Keratinocyte (primary cell): ENCODE measurements around the gene ZNF563.

Experiments used
- EZH2 ChIP-seq: IDR thresholded peaks from one replicate; pipeline ENCODE4 v1.6.1; 2012; ENCODE audit warnings: inconsistent platforms, mild to moderate bottlenecking, low read length, moderate library complexity
- TF ChIP-seq, protein P1 (sequence below), 3 experiments: IDR thresholded peaks in 1 of 3; conservative IDR thresholded peaks in 1 of 3; optimal IDR thresholded peaks in 1 of 3; 2 replicates in 2 of 3; 3 replicates in 1 of 3; pipeline versions ENCODE3 to v1.5.1; 2011; ENCODE audit warnings: low read length in 3 of 3, mild to moderate bottlenecking in 3 of 3, moderate library complexity in 2 of 3, control low read depth in 1 of 3, inconsistent platforms in 1 of 3; ENCODE audit not compliant: insufficient read depth in 2 of 3; ENCODE audit errors: extremely low read depth in 1 of 3

DNA sequence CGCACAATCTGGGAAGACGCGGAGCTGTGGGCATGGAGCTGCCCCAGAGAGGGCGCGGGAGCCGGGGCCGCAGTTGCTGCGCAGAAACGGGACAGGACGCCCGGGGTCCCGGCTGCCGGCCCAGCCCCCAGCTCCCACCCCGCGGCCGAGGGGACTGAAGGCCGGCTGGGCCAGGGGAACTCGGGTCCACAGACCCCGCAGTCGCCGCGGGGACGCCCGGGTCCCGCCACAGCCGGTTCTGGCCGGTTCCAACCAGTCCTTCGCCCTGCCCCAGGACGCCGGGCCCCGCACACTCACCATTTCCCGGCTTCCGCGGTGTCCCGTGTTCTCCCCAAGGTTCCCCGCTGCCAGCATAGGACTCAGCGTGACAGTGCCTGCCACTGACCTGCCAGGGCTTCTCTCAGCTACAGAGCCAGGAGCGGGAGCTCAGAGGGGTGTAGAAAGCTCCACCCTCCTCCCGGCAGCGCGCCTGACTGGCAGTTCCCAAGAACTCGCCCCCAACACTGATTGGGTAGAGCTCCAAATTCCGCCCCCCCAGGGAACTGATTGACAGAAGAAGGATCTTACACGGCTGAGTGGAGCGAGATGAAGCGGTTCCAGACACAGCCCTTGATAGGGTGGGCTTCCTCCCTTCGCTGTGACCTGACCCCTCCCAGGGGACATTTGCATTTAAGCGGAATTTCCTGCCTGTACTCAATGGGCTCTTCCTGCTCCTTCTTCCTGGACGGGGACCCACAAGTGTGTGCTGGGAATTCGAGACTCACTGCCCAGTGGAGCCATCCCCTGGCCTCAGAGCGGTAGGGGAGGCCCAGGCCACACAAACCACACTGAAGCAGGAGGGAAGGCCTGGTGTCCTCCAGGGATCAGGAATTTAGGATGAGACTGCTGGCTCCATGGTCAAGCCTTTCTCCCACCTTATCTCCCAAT, 32.1 kb upstream of the ZNF563 start, which contains the start of gene ZNF442:
- TF ChIP-seq, protein P1, sequence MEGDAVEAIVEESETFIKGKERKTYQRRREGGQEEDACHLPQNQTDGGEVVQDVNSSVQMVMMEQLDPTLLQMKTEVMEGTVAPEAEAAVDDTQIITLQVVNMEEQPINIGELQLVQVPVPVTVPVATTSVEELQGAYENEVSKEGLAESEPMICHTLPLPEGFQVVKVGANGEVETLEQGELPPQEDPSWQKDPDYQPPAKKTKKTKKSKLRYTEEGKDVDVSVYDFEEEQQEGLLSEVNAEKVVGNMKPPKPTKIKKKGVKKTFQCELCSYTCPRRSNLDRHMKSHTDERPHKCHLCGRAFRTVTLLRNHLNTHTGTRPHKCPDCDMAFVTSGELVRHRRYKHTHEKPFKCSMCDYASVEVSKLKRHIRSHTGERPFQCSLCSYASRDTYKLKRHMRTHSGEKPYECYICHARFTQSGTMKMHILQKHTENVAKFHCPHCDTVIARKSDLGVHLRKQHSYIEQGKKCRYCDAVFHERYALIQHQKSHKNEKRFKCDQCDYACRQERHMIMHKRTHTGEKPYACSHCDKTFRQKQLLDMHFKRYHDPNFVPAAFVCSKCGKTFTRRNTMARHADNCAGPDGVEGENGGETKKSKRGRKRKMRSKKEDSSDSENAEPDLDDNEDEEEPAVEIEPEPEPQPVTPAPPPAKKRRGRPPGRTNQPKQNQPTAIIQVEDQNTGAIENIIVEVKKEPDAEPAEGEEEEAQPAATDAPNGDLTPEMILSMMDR (optimal IDR thresholded peaks at IDR 0.05 in 1 of 3, IDR thresholded peaks at IDR 0.05 in 1 of 3, conservative IDR thresholded peaks at IDR 0.05 in 1 of 3; ENCODE audit: extremely low read depth in 1 of 3, insufficient read depth in 2 of 3, low read length in 3 of 3): peak; percentile 47 to 69 (median 61)
- TF ChIP-seq EZH2: no peak
